DOHH2 (cell line): ENCODE data around the gene ANKRD42.

Experiments
- EZH2phosphoT487 ChIP-seq: fragments of 200-600 bp; sonication (generic); IDR thresholded peaks from 2 replicates; pipeline ENCODE4 v1.6.1; 2017; ENCODE audit warnings: borderline replicate concordance, mild to moderate bottlenecking, antibody characterized with exemption, low read length, moderate library complexity, mixed read lengths
- TF ChIP-seq, protein P1 (sequence below): fragments of 200-600 bp; sonication (generic); IDR thresholded peaks from one replicate; pipeline ENCODE4 v1.5.1; 2014; ENCODE audit warnings: antibody characterized with exemption, mild to moderate bottlenecking, low read depth, low read length; ENCODE audit not compliant: poor library complexity, severe bottlenecking

- TF ChIP-seq, protein P1, sequence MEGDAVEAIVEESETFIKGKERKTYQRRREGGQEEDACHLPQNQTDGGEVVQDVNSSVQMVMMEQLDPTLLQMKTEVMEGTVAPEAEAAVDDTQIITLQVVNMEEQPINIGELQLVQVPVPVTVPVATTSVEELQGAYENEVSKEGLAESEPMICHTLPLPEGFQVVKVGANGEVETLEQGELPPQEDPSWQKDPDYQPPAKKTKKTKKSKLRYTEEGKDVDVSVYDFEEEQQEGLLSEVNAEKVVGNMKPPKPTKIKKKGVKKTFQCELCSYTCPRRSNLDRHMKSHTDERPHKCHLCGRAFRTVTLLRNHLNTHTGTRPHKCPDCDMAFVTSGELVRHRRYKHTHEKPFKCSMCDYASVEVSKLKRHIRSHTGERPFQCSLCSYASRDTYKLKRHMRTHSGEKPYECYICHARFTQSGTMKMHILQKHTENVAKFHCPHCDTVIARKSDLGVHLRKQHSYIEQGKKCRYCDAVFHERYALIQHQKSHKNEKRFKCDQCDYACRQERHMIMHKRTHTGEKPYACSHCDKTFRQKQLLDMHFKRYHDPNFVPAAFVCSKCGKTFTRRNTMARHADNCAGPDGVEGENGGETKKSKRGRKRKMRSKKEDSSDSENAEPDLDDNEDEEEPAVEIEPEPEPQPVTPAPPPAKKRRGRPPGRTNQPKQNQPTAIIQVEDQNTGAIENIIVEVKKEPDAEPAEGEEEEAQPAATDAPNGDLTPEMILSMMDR = peak; percentile 16
- no peak for TF ChIP-seq EZH2phosphoT487
Observed at GRCh38 chr11:83219095-83219494, 25.6 kb downstream of the ANKRD42 start.
